Subcutaneous adipose tissue (tissue), 4 donors: ENCODE data around the gene IDH3A. TPM values are rescaled to one million over a fixed set of nuclear protein-coding genes. Genes with fewer than 3 reads are reported as not detected.

Experiments
- total RNA-seq, 4 donors: library from RNA; depleted of rRNA; stranded (reverse); fragments of >200 nt; gene quantifications; one replicate each; pipeline ENCODE4 v1.1.0, GENCODE V29; 2016
- TF ChIP-seq, protein P1 (sequence below): fragments of 450-650 bp; IDR thresholded peaks from one replicate; pipeline ENCODE4 v1.5.1; 2016; ENCODE audit warnings: low read depth, mild to moderate bottlenecking, control low read depth, antibody characterized with exemption, moderate library complexity

The IDH3A gene
- total RNA-seq, 4 donors from 2014 or later: 51.5 to 96.8 (median 61.1) TPM

DNA sequence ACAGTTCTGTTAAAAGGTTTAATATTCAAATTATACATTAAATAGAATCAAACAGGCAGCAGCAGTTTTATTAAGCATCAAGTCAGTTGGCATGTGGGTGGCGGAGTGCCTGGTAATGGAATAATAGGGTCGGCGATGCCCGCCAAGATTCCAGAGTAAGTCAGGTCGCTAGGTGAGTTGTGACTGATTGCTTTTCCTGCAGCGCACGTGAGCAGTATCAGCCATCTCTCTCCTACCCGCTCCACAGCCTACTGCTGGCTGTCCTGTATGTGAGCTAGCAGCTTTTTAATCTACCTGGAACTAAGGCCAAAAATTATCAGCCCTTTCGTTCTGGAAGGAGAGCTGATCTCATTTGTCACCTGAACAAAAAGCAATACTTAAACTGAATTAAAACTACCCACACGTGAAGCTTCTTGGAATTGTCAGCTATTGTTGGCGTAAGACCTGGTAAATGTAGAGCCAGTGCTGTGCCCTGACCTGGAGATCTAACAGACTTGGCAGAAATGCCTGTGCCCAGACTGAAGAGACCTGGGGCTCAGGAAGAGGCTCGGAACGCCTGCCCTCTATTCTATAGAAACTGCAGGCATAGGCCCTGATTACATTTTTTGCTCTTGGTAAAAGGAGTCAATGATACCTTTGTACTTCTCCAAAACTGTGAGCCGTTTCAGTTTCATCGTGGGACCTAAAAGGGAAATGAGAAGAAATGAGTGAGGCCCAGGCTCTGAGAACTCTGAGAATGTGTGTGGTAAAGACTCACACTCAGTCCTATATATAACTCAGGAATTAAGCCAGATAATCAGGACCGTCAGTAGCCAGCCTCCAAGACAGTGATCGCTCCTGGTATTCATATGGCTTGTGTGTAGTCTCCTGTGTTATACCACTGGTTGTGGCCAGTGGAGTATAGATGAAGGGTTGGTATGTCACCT lies 21.9 kb downstream of the IDH3A start:
- TF ChIP-seq, protein P1, sequence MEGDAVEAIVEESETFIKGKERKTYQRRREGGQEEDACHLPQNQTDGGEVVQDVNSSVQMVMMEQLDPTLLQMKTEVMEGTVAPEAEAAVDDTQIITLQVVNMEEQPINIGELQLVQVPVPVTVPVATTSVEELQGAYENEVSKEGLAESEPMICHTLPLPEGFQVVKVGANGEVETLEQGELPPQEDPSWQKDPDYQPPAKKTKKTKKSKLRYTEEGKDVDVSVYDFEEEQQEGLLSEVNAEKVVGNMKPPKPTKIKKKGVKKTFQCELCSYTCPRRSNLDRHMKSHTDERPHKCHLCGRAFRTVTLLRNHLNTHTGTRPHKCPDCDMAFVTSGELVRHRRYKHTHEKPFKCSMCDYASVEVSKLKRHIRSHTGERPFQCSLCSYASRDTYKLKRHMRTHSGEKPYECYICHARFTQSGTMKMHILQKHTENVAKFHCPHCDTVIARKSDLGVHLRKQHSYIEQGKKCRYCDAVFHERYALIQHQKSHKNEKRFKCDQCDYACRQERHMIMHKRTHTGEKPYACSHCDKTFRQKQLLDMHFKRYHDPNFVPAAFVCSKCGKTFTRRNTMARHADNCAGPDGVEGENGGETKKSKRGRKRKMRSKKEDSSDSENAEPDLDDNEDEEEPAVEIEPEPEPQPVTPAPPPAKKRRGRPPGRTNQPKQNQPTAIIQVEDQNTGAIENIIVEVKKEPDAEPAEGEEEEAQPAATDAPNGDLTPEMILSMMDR: no peak

DNA sequence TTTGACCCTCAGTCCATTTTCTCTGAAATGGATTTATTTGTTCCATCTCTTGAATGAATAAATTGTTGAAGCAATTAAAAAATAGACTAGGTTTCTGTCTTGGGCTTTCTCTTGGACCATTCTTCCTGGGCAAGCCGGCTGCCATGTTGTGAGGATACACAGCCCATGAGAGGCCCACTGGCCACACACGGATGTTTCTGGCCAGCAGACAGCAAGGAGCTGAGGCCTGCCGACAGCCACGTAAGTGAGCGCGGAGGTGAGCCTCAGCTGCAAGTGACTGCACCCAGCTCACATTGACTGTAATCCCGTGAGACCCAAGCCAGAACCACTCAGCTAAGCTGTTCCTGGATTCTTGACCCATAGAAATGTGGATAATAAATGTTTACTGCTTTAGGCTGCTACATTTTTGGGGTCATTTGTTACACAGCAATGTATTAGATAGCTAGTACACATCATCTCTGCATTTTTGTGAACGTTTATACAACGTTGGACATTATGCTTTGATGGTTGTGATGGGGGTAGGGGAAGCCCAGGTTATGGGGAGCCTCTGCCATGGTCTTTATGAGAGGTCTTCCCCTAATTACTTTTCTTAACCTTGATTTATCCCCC lies 22.8 kb downstream of the IDH3A start:
- TF ChIP-seq, protein P1: no peak

DNA sequence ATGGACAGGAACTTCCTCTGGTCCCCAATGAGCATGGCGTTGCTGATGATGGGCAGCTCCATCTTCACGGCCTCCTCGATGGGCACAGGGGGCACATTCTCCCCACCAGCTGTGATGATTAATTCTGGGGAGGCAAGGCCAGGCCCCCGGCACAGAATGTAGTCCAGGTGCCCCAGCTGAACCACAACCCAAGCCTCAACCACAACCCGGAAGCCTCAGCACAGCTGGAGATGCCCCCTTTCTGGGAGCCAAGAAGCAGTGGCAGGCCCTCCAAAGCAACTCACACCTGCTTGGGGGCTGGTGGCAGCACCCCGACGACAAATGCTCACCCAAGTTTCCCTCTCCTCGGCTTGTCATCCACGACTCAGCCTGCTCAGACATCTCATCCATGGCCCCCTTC lies 25.2 kb downstream of the IDH3A start:
- TF ChIP-seq, protein P1: no peak

DNA sequence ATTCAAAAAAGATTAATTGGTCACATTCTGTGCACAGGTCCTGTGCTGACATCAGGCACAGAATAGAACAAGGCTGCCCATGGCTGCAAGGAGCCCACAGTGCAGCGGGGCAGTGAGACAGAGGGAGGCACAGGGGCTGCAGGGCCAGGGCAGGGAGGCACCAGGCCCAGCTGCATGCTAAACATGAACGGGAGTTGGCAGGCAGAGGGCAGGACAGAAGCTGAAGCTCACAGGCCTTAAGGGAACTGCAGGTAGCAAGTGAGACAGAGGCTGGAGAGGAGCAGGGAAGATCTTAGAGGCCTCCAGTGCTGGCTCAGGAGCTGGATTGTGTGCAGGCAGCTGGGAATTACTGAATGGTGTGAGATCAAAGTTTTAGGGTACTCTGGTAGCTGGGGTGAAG lies 26.2 kb downstream of the IDH3A start:
- TF ChIP-seq, protein P1: no peak

DNA sequence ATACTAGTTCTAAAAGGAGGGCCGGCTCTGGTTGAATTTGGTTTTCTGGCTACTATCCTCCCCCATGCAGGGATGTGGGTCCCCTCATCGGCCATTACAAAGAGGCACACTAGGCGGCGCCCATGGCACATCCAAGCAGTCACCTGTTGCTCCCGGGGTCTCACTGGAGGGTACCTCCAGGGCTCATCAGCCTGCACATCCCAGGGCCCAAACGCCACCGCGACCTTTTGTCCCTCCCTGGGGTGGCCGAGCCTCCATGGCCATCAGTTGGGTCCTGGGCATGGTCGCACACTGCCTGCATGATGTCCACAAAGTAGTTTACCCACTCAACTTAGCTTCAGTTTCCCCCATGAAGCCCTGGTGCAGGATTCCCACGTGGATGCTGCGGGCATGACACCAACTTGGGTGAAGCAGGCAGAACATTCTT lies 28.3 kb downstream of the IDH3A start:
- TF ChIP-seq, protein P1: no peak

DNA sequence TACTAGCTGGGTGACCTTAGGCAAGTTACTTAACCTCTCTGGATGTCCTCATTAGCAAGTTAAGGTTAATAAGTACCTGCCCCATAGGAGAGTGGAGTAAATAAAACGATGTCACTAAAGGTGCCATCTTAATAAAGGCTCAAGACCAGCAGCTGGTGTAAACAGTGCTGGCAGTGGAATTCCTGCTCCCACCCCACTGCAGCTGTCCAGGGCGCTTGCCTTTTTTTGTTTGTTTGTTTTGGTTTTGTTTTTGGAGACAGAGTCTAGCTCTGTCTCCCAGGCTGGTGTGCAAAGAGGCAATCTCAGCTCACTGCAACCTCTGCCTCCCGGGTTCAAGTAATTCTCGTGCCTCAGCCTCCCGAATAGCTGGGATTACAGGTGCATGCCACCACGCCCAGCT lies 28.9 kb downstream of the IDH3A start:
- TF ChIP-seq, protein P1: no peak

DNA sequence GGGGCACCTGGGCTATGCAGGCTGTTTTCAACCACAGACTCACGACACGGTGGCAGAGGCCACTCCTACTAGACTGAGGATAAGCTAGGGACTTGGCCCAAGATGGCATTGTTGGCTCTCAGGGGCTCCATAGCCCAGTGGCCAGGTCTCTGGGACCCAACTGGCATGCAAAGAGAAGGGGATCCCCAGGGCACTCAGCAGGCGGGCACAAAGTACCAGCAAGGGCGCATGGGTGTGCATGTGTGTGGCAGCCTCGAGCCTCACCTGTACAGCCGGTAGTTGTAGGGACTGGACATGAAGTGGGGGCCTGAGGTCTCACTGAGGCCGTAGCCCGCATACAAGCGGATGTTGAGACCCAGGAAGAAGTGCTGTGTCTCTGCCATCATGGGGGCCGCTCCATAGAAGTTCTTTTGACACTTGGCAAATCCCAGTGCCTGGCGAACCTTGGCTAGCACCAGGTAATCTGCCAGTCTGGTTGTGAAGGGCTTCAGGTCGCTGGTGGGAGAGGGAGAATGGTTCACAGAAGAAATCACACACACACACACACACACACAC lies 30.2 kb downstream of the IDH3A start:
- TF ChIP-seq, protein P1: no peak
